8988T (cell line): ENCODE measurements around the gene SIM1.

Experiments
- DNase-seq: peaks from one replicate; pipeline ENCODE4 v3.0.0; 2011

Gene SIM1

GRCh38 chr6:100455230-100456124 is 9.2 kb downstream of the SIM1 start:
- DNase-seq, result no peak

GRCh38 chr6:100454551-100455229 is 10.0 kb downstream of the SIM1 start:
- DNase-seq, result no peak

GRCh38 chr6:100453701-100454521 is 10.8 kb downstream of the SIM1 start:
- no peak for DNase-seq

- no peak for DNase-seq
Measured at GRCh38 chr6:100452998-100453397, 11.7 kb downstream of the SIM1 start.

- DNase-seq, result no peak
Measured at GRCh38 chr6:100451577-100451976, 13.1 kb downstream of the SIM1 start.

GRCh38 chr6:100449239-100449691 is 15.5 kb downstream of the SIM1 start:
- no peak for DNase-seq

- no peak for DNase-seq
Measured at GRCh38 chr6:100447900-100448748, 16.6 kb downstream of the SIM1 start.

- no peak for DNase-seq
Measured at GRCh38 chr6:100447081-100447899, 17.4 kb downstream of the SIM1 start.

GRCh38 chr6:100446115-100447080 is 18.3 kb downstream of the SIM1 start:
- DNase-seq, result no peak

GRCh38 chr6:100445512-100445911 is 19.2 kb downstream of the SIM1 start:
- no peak for DNase-seq

- DNase-seq, result no peak
Measured at GRCh38 chr6:100440935-100441334, 23.8 kb downstream of the SIM1 start.

GRCh38 chr6:100435299-100435698 is 29.4 kb downstream of the SIM1 start:
- no peak for DNase-seq

- no peak for DNase-seq
Measured at GRCh38 chr6:100433726-100434435, 30.8 kb downstream of the SIM1 start.

- DNase-seq, result no peak
Measured at GRCh38 chr6:100432136-100432535, 32.6 kb downstream of the SIM1 start.

GRCh38 chr6:100430962-100431361 is 33.8 kb downstream of the SIM1 start:
- no peak for DNase-seq

GRCh38 chr6:100427452-100427851 is 37.3 kb downstream of the SIM1 start:
- no peak for DNase-seq

- no peak for DNase-seq
Measured at GRCh38 chr6:100426744-100427338, 37.9 kb downstream of the SIM1 start.

GRCh38 chr6:100426241-100426640 is 38.5 kb downstream of the SIM1 start:
- no peak for DNase-seq

- no peak for DNase-seq
Measured at GRCh38 chr6:100420711-100421110, 44.0 kb downstream of the SIM1 start.
